Epidermal melanocyte (primary cell): ENCODE results near the gene PPARGC1A.

Source experiments
- DNase-seq: peaks from one replicate; pipeline ENCODE4 v3.0.0; 2011; ENCODE audit warnings: low spot score; ENCODE audit not compliant: insufficient read length

Gene PPARGC1A

DNA sequence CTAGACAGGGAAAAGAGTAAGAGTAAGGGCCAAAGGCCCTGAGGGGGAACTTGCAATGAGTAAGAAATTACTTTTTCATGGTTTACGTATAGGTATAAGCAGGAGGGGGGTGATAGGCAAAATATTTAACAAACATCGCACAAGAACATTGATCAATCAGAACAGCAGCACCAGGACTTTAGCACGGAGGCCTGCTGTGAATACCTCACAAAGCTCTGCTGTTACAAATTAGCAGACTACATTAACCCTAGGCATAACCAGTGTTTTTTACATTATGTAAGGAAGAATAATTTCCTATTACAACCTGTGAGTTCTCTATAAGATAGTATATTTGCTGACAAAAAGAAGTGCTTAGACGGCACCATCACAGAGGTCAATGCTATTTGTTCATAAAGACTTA lies 44.9 kb downstream of the PPARGC1A start:
- DNase-seq: no peak

DNA sequence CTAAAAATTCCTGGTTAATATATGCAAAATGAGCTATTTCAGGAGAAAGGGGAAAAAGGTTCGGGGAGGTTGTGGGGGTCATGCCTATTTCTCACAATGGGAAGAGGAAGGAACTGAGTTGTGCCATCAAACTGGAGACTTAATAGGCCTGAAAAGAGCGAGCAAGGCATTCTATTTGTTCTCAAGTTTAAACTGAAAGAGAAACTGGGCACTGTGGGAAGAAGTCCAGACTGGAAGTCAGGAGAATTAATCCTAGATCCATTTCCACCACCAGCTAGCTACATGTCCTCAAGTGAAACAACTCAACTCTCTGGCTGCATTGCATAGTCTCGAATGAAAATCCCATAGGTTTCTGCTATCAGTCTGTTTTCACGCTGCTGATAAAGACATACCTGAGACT lies 50.6 kb downstream of the PPARGC1A start:
- no peak for DNase-seq

DNA sequence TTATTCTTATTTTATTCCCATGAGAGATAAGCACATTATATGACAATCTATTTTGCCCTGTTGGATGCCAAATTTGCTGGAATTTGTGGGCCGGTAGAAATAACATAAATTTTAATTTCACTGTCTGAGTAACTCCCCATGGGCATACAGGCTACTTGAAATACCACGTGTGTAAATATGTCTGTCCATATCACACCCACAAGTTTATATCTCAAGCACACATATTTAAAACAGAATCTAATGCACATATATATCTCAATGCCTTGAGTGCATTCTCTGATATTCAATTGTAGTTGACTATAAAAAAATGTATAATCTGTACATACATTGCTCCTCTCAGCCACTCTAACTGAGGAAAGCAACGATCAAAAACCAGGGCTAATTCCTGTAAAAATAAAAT lies 51.2 kb downstream of the PPARGC1A start:
- no peak for DNase-seq

- no peak for DNase-seq
These were observed 51.7 kb downstream of the PPARGC1A start for GRCh38 chr4:23838131-23838530.

GRCh38 chr4:23837371-23837770 lies 52.5 kb downstream of the PPARGC1A start:
- no peak for DNase-seq

DNA sequence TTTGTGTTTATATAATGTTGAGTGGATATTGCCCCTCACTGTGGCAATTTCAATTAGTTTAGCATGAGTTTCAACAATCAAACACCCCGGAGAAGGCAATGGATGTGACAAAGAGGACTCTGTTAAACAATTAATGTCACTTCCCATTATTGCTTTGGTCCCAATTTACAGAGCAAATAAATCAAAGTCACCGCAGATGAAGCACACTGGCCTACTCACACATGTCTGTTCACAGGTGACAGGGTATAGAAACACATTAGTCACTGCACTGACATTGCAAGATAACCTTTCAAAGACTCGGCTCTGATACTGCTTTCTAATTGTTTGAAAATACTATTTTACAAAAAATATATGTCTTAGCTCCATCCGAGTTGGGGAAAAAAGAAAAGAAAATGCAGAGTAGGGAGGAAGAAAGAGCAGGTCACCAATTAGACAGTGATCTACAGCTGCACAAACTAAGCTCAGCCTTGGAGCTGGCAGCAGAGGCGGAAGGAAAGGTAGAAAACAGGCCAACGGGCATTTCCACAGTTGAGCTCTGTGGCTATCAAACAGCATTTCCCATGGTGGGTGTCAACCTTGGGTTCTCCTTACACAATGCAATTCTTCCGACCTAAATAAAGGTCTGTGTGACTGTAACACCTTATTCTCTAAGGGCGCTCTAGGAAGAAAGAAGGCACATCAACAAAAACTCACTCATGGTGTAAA lies 53.9 kb downstream of the PPARGC1A start:
- no peak for DNase-seq

DNA sequence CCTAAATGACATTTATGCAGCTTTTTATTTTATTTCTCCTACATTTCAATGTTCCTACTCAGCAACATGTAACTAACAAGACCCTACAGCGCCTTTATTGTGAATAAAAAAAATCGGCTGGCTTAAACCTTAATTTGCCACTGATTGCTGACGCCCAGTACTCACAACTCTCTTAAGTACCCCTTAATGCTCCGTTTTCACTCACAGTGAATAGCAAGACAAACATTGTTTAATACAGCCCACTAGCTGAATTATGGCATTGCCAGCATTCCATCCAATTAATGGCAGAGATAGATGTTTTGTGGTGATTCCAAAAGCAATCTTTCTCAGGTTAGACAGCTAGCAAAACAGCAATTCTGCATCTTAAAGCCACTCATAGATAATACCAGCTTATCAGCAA lies 61.1 kb downstream of the PPARGC1A start:
- DNase-seq: no peak

DNA sequence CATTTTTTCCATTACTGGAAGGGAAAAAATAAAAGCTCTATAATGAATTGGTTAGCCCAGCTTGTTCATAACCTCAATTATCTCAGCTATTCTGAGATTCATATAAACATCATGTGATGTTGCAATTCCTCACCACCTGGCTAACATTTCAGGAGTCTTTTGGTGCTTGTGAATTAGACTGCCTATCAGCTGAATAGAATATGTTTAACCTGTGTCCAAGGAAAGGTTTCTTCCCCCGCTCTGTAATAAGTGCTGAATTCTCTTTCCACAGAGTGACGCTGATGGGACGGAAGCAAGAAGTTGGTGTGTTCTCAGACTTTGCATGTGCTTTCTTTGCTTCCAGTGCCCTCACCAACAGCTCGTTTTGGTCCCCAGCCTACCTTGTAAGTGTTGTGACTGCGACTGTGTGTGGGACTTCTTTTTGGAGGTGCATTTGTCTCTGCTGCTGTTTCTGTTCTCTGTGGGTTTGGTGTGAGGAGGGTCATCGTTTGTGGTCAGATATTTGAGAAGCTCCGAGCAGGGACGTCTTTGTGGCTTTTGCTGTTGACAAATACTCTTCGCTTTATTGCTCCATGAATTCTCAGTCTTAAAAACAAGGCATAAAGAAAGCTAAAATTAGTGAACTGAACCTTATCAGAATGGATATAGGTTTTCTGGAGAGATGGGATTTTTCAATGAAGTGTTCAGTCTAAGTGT lies 61.7 kb downstream of the PPARGC1A start:
- DNase-seq: no peak

DNA sequence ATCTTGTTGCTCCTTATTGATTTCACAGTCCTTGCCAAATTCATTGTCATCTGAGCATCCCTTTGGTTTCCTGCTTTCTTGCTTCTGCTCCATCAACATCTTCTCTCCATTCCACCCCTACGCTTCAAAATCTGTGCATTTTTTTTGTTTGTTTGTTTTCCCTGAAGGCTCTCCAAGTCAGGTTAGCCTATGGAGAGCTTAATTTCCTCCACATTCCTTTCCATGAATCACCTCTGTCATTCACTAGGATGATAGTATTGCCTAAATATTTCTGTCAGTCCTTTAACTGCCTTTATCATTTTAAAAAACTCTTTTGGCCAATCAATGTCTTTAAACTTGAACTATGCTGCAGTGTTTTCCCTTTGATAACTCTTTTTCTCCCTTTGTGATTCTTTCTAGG lies 67.7 kb downstream of the PPARGC1A start:
- no peak for DNase-seq

GRCh38 chr4:23819041-23819511 lies 70.8 kb downstream of the PPARGC1A start:
- DNase-seq: no peak

DNA sequence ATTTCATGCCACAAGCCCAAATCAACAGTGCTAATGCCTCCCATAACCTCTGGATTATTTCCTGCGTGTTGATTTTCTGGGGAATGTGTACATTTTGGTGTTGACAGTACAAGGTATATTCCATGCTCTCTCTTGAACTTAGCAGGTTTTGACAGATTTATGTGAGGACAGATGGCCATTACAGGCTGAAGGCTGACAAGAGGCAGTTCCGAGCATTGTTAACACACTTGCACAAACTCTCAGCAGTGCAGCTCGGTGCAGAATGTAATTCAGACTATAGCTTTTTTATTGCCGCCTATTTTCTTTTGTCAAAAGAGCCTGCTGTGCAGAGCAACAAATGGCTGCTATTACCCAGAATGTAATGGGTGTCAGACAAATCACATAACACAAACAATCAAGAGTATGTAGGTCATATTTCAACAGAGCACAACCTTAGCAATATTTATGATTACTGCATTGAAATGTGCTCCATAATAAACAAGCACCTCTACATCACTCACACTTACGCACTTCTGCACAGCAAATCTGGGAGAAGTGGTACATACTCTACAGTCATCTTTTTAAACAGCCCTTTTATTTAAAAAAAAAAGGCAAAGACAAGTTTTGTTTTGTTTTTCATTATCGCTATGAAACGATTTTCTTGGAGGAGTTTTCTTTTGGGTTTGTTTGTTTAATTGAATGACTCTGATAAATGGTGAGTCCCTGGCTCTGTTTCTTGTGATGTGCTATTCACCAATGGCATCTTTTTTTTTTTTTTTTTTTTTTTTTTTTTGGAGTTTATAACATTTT lies 71.6 kb downstream of the PPARGC1A start:
- DNase-seq: no peak

DNA sequence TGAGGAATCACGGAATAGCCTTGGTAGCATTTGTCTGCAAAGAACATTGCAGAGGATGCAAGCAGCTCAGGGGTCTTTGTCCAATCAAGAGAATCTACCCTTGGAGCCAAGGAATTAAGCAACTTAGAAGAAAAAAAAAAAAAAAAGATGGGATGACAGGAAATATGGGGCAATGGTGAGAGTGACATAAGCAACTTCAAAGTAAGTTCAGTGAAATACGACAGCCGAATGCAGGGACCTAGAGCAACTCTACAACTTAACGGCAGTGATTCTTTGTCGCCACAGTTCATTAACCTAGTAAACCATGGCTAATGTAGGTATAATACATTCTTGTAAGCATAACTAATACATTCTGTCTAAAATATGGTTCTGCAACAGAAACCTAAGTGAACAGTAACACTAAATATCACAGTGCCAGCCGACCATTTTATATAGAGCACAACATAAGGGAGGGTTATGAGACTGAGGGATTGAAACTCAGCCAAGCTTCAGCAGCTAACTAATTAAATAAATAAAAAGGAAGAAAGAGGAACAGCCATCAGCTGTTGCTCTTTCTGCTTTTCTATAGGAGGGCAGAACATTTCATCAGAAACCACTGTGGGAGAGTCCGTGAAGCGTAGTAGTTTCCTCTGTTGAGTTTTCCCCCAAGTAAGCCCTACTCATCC lies 74.7 kb downstream of the PPARGC1A start:
- DNase-seq: no peak

- no peak for DNase-seq
These were observed 75.3 kb downstream of the PPARGC1A start for GRCh38 chr4:23814587-23814986.

DNA sequence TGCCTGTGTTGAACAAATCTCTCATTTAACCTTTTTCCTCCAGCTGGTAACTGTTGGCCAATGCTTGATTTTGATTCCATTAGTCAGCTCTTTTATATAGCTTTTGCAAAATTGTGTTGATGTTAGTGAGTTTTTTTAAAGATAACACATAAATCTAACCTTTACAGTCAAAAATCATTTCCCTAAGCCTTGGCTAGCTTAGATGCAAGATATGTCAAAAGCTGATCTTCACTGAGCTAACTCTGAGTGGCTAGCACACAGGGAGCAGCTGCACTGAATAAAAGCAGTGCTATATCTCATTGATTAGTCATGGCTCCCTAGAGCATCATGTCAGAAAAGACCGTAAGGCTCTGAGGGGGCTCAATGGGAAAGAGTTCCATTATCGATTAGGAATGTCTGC lies 78.7 kb downstream of the PPARGC1A start:
- DNase-seq: no peak

- DNase-seq: no peak
These were observed 84.4 kb downstream of the PPARGC1A start for GRCh38 chr4:23805450-23805851.

GRCh38 chr4:23789762-23790161 lies 100.1 kb downstream of the PPARGC1A start:
- DNase-seq: peak; percentile 25

- DNase-seq: no peak
These were observed 101.4 kb downstream of the PPARGC1A start for GRCh38 chr4:23788460-23788859.

DNA sequence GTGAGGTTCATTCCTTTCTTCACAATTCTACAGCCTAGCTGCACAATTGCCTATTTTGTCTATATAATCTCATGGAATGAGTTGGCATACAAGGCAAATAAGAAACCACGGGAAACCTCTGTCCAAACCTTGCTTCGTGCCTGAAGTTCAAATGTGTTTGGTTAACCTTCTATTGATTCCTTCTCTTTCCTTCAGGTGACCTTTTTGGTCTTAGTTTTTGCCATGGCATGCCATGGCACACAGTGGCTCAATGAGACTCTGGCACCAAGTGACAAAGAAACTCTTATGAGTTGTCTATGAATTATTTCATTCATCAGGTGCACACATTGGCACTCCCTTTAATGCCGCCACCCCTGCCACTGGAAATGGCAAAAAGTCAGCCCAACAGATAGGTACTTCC lies 101.8 kb downstream of the PPARGC1A start:
- no peak for DNase-seq

GRCh38 chr4:23782778-23783437 lies 106.9 kb downstream of the PPARGC1A start:
- DNase-seq: no peak

- DNase-seq: no peak
These were observed 110.0 kb downstream of the PPARGC1A start for GRCh38 chr4:23779839-23780238.

- DNase-seq: no peak
These were observed 110.4 kb downstream of the PPARGC1A start for GRCh38 chr4:23779422-23779821.
